DOHH2 (cell line): Measurements from ENCODE around the gene NPDC1.
A peak's percentile ranks its signal among the peaks of the same experiment; 100 is the strongest.

Source experiments
- H3F3A ChIP-seq: fragments of 200-600 bp; sonication (generic), shearing (Covaris generic); 2 replicates; pipeline ENCODE4 v1.6.0; 2016; ENCODE audit warnings: antibody characterized with exemption, mild to moderate bottlenecking; ENCODE audit not compliant: control insufficient read depth, insufficient read depth
- H3K27ac ChIP-seq: fragments of 200-600 bp; sonication (generic); 2 replicates; pipeline ENCODE4 v1.5.1; 2014; ENCODE audit warnings: low read depth, mild to moderate bottlenecking, low read length, moderate library complexity
- H3K27me3 ChIP-seq: fragments of 200-600 bp; sonication (generic); 2 replicates; pipeline ENCODE4 v1.6.1; 2014; ENCODE audit warnings: mild to moderate bottlenecking, low read length, mixed read lengths; ENCODE audit not compliant: control insufficient read depth
- H3K36me3 ChIP-seq: fragments of 200-600 bp; sonication (generic); 2 replicates; pipeline ENCODE4 v1.6.1; 2014; ENCODE audit warnings: mild to moderate bottlenecking, low read length, moderate library complexity, mixed read lengths; ENCODE audit not compliant: control insufficient read depth
- H3K4me1 ChIP-seq: fragments of 200-600 bp; sonication (generic); 2 replicates; pipeline ENCODE4 v1.6.1; 2014; ENCODE audit warnings: mild to moderate bottlenecking, low read length, mixed read lengths; ENCODE audit not compliant: control insufficient read depth
- H3K4me2 ChIP-seq: fragments of 200-600 bp; sonication (generic); 2 replicates; pipeline ENCODE4 v1.6.0; 2014; ENCODE audit warnings: mild to moderate bottlenecking, low read length, moderate library complexity
- H3K4me3 ChIP-seq: fragments of 200-600 bp; sonication (generic); 2 replicates; pipeline ENCODE4 v1.5.1; 2014; ENCODE audit warnings: mild to moderate bottlenecking, low read length, mixed read lengths
- H3K79me2 ChIP-seq: fragments of 200-600 bp; sonication (generic); 2 replicates; pipeline ENCODE4 v1.6.1; 2014; ENCODE audit warnings: mild to moderate bottlenecking, low read length, mixed read lengths; ENCODE audit not compliant: control insufficient read depth
- H3K9me2 ChIP-seq: fragments of 200-600 bp; sonication (generic); replicated peaks from 2 replicates; pipeline ENCODE4 v1.6.1; 2014; ENCODE audit warnings: mild to moderate bottlenecking, low read length, mixed read lengths; ENCODE audit not compliant: control insufficient read depth
- H3K9me3 ChIP-seq: fragments of 200-600 bp; sonication (generic); 2 replicates; pipeline ENCODE4 v1.6.1; 2014; ENCODE audit warnings: antibody characterized with exemption, low read length, mixed read lengths; ENCODE audit not compliant: control insufficient read depth, insufficient read depth
- H4K20me1 ChIP-seq: fragments of 200-600 bp; sonication (generic); 2 replicates; pipeline ENCODE4 v1.6.0; 2014; ENCODE audit warnings: low read depth, mild to moderate bottlenecking, antibody characterized with exemption, low read length, moderate library complexity; ENCODE audit not compliant: control insufficient read depth, insufficient read depth
- CTCF ChIP-seq: fragments of 200-600 bp; sonication (generic); IDR thresholded peaks from one replicate; pipeline ENCODE4 v1.5.1; 2014; ENCODE audit warnings: antibody characterized with exemption, mild to moderate bottlenecking, low read depth, low read length; ENCODE audit not compliant: poor library complexity, severe bottlenecking
- EZH2phosphoT487 ChIP-seq: fragments of 200-600 bp; sonication (generic); IDR thresholded peaks from 2 replicates; pipeline ENCODE4 v1.6.1; 2017; ENCODE audit warnings: borderline replicate concordance, mild to moderate bottlenecking, antibody characterized with exemption, low read length, moderate library complexity, mixed read lengths

Gene NPDC1

GRCh38 chr9:137002646-137003041, 43.3 kb downstream of the NPDC1 start:
- H3K36me3 ChIP-seq, result no peaks in the 10 kb centered on the region
- no peak overlapping the region for H3K4me3 ChIP-seq
- no peaks in the 10 kb centered on the region for H3K9me3 ChIP-seq
- peaks cover 18% of the 10 kb centered on the region for H3K4me1 ChIP-seq
- H3K79me2 ChIP-seq, result no peaks in the 10 kb centered on the region
- H3K27me3 ChIP-seq, result peaks cover 14% of the 10 kb centered on the region
- TF ChIP-seq CTCF, result no peak
- TF ChIP-seq EZH2phosphoT487, result no peak
- H3K9me2 ChIP-seq, result no peaks in the 10 kb centered on the region
- no peak overlapping the region for H3K4me2 ChIP-seq
- no peaks in the 10 kb centered on the region for H3F3A ChIP-seq
- H4K20me1 ChIP-seq, result no peaks in the 10 kb centered on the region
- H3K27ac ChIP-seq, result no peak overlapping the region

GRCh38 chr9:137001857-137002645, 43.9 kb downstream of the NPDC1 start:
- no peak overlapping the region for H3K4me2 ChIP-seq
- H3K4me3 ChIP-seq, result no peak overlapping the region
- H4K20me1 ChIP-seq, result no peaks in the 10 kb centered on the region
- no peak for TF ChIP-seq CTCF
- no peak for TF ChIP-seq EZH2phosphoT487
- H3K4me1 ChIP-seq, result peaks cover 18% of the 10 kb centered on the region
- H3K27ac ChIP-seq, result no peak overlapping the region
- no peaks in the 10 kb centered on the region for H3K9me2 ChIP-seq
- no peaks in the 10 kb centered on the region for H3K36me3 ChIP-seq
- H3F3A ChIP-seq, result no peaks in the 10 kb centered on the region
- no peaks in the 10 kb centered on the region for H3K9me3 ChIP-seq
- H3K79me2 ChIP-seq, result no peaks in the 10 kb centered on the region
- H3K27me3 ChIP-seq, result peaks cover 20% of the 10 kb centered on the region

- Histone ChIP-seq H3K9me3 (no peaks in the 10 kb centered on the region), H3K4me3 (no peak overlapping the region), H3K9me2 (no peaks in the 10 kb centered on the region), H4K20me1 (no peaks in the 10 kb centered on the region), H3K36me3 (no peaks in the 10 kb centered on the region), H3K4me1 (peaks cover 31% of the 10 kb centered on the region), H3K4me2 (peak overlapping the region; percentile 22), H3F3A (no peaks in the 10 kb centered on the region), H3K27ac (no peak overlapping the region), H3K79me2 (no peaks in the 10 kb centered on the region), H3K27me3 (peaks cover 28% of the 10 kb centered on the region)
- TF ChIP-seq EZH2phosphoT487, result no peak
- no peak for TF ChIP-seq CTCF
These were observed 45.6 kb downstream of the NPDC1 start for GRCh38 chr9:137000177-137000930.
